Measurements from ENCODE around the gene PLCB2.

Gene PLCB2

GRCh38 chr15:40286061-40286532, 21.6 kb downstream of the PLCB2 start:
- no peak for DNase-seq (ENCODE audit: low read depth)

GRCh38 chr15:40285554-40286011, 22.2 kb downstream of the PLCB2 start:
- DNase-seq (ENCODE audit: low read depth), result no peak

DNA sequence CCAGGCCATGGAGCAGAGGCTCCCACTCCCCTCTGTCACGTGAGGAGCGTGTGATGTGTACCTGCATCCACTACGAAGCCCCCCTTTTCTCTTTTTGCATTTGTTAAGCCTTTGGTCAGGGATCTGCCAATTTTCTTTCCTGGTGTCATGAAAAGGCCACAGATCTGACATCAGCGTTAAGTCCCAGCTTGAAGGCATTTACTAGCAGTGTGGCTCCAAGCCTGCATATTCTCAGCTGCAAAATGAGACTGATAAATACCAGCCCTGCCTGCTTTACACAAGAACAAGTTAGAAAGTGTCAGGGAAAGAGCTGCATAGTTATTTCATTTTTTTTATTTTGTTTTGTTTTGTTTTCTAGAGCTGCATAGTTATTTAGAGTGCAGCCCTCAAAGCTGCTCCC, 22.6 kb downstream of the PLCB2 start:
- DNase-seq (ENCODE audit: low read depth), result no peak

DNA sequence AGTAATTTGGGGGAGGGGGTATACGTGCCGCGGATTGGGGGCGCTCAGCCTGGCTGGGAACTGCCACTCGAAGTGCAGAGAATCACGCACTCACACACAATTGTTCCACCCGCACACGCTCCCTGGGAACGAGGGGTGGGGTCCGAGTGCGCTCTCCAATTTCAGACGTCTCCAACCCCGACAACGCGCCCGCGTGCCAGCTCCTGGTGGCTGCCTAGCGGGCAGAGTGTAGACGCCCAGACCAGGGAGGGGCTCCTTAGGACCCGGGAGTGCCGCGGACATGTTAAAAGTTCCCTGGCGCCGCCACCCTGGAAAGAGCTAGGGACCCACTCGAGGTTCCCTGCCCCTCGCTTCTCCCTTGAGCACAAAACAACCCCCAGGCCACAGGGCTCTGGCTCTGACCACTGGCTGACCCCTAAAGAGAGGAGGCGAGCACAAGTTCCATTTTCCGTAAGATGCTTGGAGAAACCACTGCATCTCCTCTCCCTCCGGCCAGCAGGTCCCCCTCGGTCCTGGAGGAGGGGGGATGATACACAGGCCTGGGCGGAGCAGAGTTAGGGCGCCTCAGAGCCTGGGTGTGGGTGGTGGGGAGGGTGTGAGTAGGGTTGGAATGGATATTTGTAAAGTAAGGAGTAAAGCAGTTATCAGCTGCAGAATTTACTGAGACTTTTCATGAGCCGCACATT, 24.0 kb downstream of the PLCB2 start:
- DNase-seq (ENCODE audit: low read depth), result no peak

GRCh38 chr15:40282869-40283614, 24.7 kb downstream of the PLCB2 start, which contains the start of gene ANKRD63:
Gene ANKRD63 (minus strand): TSS chr15:40283064. CDS start chr15:40282586, 478 bp downstream.
- DNase-seq (ENCODE audit: low read depth), result peak; percentile 20

DNA sequence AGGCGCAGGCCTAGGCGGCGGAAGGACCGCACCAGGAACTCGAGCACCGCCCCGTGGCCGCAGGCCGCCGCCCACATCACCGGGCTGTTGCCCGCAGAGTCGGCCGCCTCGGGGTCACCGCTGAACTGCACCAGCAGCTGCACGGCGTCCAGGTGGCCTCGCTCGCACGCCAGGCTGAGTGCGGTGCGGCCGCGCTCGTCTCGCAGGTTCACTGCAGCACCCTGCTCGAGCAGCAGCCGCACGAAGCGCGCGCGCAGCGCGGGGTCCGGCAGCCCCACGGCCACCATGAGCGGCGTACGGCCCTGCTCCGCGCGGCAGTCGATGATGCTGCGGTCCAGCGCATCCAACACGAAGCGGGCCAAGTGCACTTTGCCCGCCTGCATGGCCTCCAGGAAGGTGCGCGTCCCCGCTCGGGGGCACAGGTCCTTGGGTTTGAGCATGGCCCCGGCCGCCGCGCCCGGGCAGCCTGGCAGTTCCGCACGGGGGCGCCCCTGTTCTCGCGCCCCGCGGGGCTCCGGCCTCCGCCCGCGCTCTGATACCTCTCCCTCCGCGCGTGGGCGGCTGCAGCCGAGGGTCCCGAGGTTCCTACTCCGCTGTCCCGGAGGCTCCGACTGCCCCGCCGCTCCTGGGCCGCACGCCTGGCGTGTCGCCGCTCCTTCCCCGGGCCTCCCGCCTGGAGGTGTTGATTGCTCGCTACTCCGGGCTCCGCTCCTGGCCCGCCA, 25.4 kb downstream of the PLCB2 start:
- DNase-seq (ENCODE audit: low read depth), result peak; percentile 19

DNA sequence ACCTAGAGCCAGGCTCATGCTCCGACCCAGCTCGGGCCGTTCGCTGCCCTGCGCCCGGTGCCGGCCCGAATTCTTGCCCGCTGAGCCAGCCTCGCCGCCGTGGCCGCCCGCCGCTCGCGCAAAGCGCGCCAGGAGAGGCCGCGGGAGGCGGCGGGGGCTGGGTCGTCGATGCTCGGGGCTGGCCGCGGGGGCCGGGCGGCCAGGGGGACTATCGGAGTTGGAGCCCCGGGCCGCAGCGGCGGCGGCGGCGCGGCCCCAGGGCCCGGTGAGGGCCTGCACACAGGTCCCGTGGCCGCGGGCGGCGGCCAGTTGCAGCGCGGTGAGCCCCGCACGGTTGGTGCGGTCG, 26.0 kb downstream of the PLCB2 start:
- DNase-seq (ENCODE audit: low read depth), result no peak

DNA sequence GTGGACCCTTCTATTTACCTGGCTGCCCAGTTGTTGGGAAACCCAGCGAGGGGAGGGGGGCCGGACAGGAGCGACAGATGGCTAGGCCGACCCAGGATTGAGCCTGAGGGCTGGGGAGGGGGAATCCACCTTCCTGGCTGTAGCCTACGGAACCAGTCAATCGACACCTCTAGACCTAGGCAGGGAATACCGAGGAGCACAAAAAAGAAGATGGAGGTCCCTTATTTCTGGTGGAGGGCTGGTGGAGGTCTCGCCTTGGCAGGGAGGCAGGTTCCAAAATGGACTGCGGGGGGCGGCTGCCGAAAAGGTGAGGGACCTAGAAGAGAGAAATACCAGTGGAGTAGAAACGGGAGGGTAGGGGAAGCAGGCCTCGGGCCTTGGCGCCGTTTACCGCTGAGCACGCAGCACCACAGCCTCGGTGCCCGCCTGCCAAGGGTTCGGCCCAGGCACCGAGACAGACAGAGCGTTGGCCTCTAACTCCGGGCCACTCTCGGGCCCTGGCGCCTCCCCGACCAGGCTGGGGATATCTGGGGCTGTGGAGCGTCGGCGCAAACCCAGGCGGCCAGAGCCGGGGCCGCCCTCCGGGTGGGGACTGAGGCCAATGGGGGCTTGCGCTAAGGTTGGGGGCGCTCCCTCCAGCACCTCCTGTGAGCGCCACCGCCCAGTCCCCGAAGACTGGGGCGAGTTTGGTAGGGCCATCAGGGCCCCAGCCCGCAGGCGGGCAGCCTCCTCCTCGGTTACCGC, 26.5 kb downstream of the PLCB2 start:
- DNase-seq (ENCODE audit: low read depth), result no peak

- no peak for DNase-seq (ENCODE audit: low read depth)
These were observed 27.3 kb downstream of the PLCB2 start for GRCh38 chr15:40280260-40281056.

GRCh38 chr15:40279437-40280141, 28.1 kb downstream of the PLCB2 start:
- DNase-seq (ENCODE audit: low read depth), result peak; percentile 45

- DNase-seq (ENCODE audit: low read depth), result no peak
These were observed 29.7 kb downstream of the PLCB2 start for GRCh38 chr15:40278026-40278425.

DNA sequence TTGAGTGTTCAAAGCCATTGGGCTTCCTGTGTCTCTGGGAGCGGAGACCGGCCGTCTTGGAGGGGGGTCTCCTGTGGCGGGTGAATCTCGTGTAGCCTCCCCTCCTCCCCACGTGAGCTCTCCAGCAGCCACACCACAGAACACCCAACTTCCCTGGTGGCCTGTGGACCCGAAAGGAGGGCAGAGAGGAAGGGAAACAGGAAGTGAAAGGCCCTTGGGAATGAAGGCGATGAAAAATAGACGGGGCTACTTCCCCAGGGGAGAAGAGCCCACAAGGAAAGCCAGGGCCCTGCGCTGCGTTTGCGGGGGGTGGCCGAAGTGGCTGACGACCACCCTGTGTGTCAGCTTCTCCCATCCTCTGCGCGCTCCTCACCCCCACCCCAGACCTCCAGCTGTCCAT, 30.3 kb downstream of the PLCB2 start:
- DNase-seq (ENCODE audit: low read depth), result no peak

GRCh38 chr15:40276927-40277326, 30.8 kb downstream of the PLCB2 start:
- no peak for DNase-seq (ENCODE audit: low read depth)

- DNase-seq (ENCODE audit: low read depth), result no peak
These were observed 31.8 kb downstream of the PLCB2 start for GRCh38 chr15:40275954-40276353.

DNA sequence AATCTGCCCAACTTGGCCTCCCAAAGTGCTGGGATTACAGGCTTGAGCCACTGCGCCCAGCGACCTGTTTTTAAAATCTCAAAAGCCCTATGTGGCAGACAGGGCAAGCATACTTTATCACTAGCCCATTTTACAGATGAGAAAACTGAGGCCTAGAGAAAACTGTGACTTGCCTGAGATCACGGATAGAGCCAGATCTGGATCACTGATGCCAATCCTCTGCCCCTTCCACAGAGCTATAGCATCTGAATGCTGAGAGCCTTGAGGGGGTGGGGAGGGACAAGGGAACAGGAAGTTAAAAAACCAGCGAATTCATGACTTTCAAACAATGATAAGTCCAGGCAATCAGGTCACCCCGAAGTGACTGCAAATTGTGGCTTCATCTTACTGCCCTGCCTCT, 32.2 kb downstream of the PLCB2 start:
- no peak for DNase-seq (ENCODE audit: low read depth)

DNA sequence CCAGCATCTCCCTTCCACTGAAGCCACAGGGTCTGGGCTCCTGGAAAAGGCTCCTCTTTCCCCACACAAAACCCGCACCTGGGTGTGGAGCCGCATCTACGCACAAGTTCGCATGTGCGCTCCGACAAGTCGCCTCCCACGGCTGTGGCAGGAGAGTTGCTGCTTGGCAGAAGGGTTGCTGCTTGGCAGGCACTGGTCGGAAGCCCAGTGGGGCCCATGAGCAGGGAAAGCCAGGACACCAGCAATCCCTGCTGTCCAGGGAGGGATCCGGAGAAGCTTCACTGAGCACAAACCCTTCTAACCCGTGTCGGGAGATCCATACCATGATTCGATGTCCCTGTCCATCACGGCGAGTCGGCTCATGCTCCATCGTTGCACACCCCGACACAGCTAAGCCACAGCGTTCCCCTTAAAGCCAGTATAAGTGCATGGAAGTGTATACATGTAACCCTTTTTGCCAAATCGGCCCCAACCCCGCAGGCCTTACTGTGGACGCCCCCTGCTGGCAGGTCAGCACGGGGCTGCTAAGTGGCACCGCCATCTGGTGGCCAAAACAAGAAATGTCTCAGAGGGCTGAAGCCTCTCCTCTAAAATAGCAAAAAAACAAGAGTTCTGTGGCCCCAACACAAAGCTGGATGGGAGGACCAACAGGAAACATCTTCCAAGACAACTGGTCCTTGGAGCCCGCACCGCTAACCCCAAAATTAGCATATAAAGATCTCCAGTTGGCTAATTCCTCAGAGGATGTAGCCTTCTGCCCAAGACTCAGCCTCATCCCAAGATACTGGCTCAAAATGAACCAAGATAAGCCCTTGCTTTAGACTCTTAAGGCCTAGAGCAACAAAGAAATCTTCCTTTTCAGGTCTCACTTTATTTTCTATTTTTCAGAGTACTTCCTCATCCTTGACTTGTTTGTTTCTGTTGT, 33.1 kb downstream of the PLCB2 start:
- peak; percentile 69 for DNase-seq (ENCODE audit: low read depth)

- no peak for DNase-seq (ENCODE audit: low read depth)
These were observed 34.3 kb downstream of the PLCB2 start for GRCh38 chr15:40273428-40273827.

DNA sequence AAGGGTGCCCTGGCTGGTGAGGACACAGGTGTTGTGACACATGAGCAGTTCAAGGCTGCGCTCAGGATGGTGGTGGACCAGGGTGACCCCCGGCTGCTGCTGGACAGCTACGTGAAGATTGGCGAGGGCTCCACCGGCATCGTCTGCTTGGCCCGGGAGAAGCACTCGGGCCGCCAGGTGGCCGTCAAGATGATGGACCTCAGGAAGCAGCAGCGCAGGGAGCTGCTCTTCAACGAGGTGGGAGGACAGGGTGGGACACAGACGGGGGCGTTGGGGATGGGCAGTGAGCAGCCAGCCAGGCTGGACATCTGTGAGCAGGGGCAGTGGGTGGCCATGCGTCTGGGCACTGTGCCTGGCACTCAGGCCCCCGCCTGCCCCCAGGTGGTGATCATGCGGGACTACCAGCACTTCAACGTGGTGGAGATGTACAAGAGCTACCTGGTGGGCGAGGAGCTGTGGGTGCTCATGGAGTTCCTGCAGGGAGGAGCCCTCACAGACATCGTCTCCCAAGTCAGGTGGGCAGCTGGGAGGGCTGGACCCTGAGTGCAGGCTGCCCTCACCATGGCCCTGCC, 35.2 kb downstream of the PLCB2 start:
- no peak for DNase-seq (ENCODE audit: low read depth)
